Stimulated activated CD4-positive, alpha-beta T cell treated with anti-CD3 and anti-CD28 coated beads, Interleukin-2, amount 100 ng/mL, for 24 hours (primary cell): Measurements from ENCODE around the gene VWC2.

Source experiments
- DNase-seq, 2 donors: peaks; one replicate each; pipeline ENCODE4 v3.0.0-alpha.2; 2020

Gene VWC2

GRCh38 chr7:49773218-49773935, at the start of gene VWC2:
TSS of gene VWC2 (plus strand) at chr7:49773638. CDS start at chr7:49775436, 1,798 bp downstream.
- peak in 1 of 2 donors; percentile 3 for DNase-seq

- DNase-seq: no peak
These were observed 49.4 kb upstream of the VWC2 start for GRCh38 chr7:49724071-49724470.

- DNase-seq: no peak
These were observed 41.6 kb upstream of the VWC2 start for GRCh38 chr7:49731836-49732235.

- DNase-seq: no peak
These were observed 10.8 kb upstream of the VWC2 start for GRCh38 chr7:49762666-49763065.

GRCh38 chr7:49763791-49764190, 9.6 kb upstream of the VWC2 start:
- no peak for DNase-seq

GRCh38 chr7:49766966-49767365, 6.5 kb upstream of the VWC2 start:
- DNase-seq: no peak

- no peak for DNase-seq
These were observed 5.7 kb upstream of the VWC2 start for GRCh38 chr7:49767719-49768118.

GRCh38 chr7:49768254-49768653, 5.2 kb upstream of the VWC2 start:
- no peak for DNase-seq

- DNase-seq: no peak
These were observed 4.6 kb upstream of the VWC2 start for GRCh38 chr7:49768835-49769234.

GRCh38 chr7:49769285-49769857, 4.1 kb upstream of the VWC2 start:
- DNase-seq: no peak

- no peak for DNase-seq
These were observed 2.6 kb upstream of the VWC2 start for GRCh38 chr7:49770838-49771237.

- no peak for DNase-seq
These were observed 1.8 kb upstream of the VWC2 start for GRCh38 chr7:49771427-49772176.

GRCh38 chr7:49772916-49773217, 571 bp upstream of the VWC2 start:
- DNase-seq: no peak

GRCh38 chr7:49773936-49774458, 559 bp downstream of the VWC2 start:
- no peak for DNase-seq

- DNase-seq: peak in 1 of 2 donors; percentile 3
These were observed 1.1 kb downstream of the VWC2 start for GRCh38 chr7:49774459-49775064.

GRCh38 chr7:49775065-49775948, 1.9 kb downstream of the VWC2 start:
- peak in 1 of 2 donors; percentile 9 for DNase-seq

- no peak for DNase-seq
These were observed 2.6 kb downstream of the VWC2 start for GRCh38 chr7:49775949-49776443.

- DNase-seq: no peak
These were observed 3.6 kb downstream of the VWC2 start for GRCh38 chr7:49776994-49777393.

GRCh38 chr7:49778731-49779270, 5.4 kb downstream of the VWC2 start:
- no peak for DNase-seq

- no peak for DNase-seq
These were observed 7.5 kb downstream of the VWC2 start for GRCh38 chr7:49780953-49781352.

- DNase-seq: no peak
These were observed 8.6 kb downstream of the VWC2 start for GRCh38 chr7:49781996-49782395.

GRCh38 chr7:49783446-49783845, 10.0 kb downstream of the VWC2 start:
- no peak for DNase-seq
